HepG2 (cell line): Measurements from ENCODE around the gene UAP1L1. TPM values are rescaled to one million over a fixed set of nuclear protein-coding genes. Genes with fewer than 3 reads are reported as not detected.

Experiments used
- BRCA1 ChIP-seq: sonication (generic); formaldehyde crosslinking; IDR thresholded peaks from 2 replicates; pipeline ENCODE4 v1.4.0; 2020; ENCODE audit warnings: missing genetic modification reagents
- CEBPG ChIP-seq: IDR thresholded peaks from 2 replicates; pipeline ENCODE4 v1.6.1; 2016
- FOXA1 ChIP-seq, 2 experiments: fragments of 450-650 bp in 1 of 2; sonication (generic) in 1 of 2; formaldehyde crosslinking in 1 of 2; IDR thresholded peaks; 2 replicates each; pipeline versions ENCODE4 v1.4.0 to v1.6.1; 2016 to 2020; ENCODE audit warnings: missing genetic modification reagents in 1 of 2
- GPN1 ChIP-seq: sonication (generic); formaldehyde crosslinking; IDR thresholded peaks from 2 replicates; pipeline ENCODE4 v1.5.1; 2020; ENCODE audit warnings: missing genetic modification reagents, borderline replicate concordance
- HNRNPK ChIP-seq: fragments of 200-400 bp; formaldehyde crosslinking; IDR thresholded peaks from 2 replicates; pipeline ENCODE4 v1.6.1; 2018; ENCODE audit warnings: low read length, low read depth, moderate library complexity, mild to moderate bottlenecking; ENCODE audit not compliant: poor library complexity, severe bottlenecking
- KDM2A ChIP-seq: sonication (generic); formaldehyde crosslinking; IDR thresholded peaks from 2 replicates; pipeline ENCODE4 v1.4.0; 2020; ENCODE audit warnings: low read depth, missing genetic modification reagents, borderline replicate concordance
- LCORL ChIP-seq, 2 experiments: fragments of 450-650 bp in 1 of 2; sonication (generic) in 1 of 2; formaldehyde crosslinking in 1 of 2; IDR thresholded peaks; 2 replicates each; pipeline versions ENCODE4 v1.5.0 to v1.6.1; 2017 to 2020; ENCODE audit warnings: antibody characterized with exemption in 1 of 2, missing genetic modification reagents in 1 of 2
- MAF1 ChIP-seq: sonication (generic); formaldehyde crosslinking; IDR thresholded peaks from 2 replicates; pipeline ENCODE4 v1.5.0; 2020; ENCODE audit warnings: missing genetic modification reagents, borderline replicate concordance
- MATR3 ChIP-seq: sonication (generic); formaldehyde crosslinking; IDR thresholded peaks from 2 replicates; pipeline ENCODE4 v1.4.0; 2020; ENCODE audit warnings: missing genetic modification reagents
- MZF1 ChIP-seq: sonication (generic); formaldehyde crosslinking; IDR thresholded peaks from 2 replicates; pipeline ENCODE4 v1.8.1; 2023; ENCODE audit warnings: mild to moderate bottlenecking, missing genetic modification reagents, borderline replicate concordance
- NR1H2 ChIP-seq: sonication (generic); formaldehyde crosslinking; IDR thresholded peaks from 2 replicates; pipeline ENCODE4 v1.8.1; 2022; ENCODE audit warnings: low read depth, missing genetic modification reagents, borderline replicate concordance
- RBFOX2 ChIP-seq: fragments of 200-400 bp; formaldehyde crosslinking; IDR thresholded peaks from 2 replicates; pipeline ENCODE4 v1.6.1; 2017; ENCODE audit warnings: low read depth, mild to moderate bottlenecking, low read length
- RELA ChIP-seq: sonication (generic); formaldehyde crosslinking; IDR thresholded peaks from 2 replicates; pipeline ENCODE4 v1.4.0; 2020; ENCODE audit warnings: missing genetic modification reagents
- RORA ChIP-seq: sonication (generic); formaldehyde crosslinking; IDR thresholded peaks from 2 replicates; pipeline ENCODE4 v1.5.0; 2020; ENCODE audit warnings: mild to moderate bottlenecking, missing genetic modification reagents, moderate library complexity
- SNAI1 ChIP-seq: sonication (generic); formaldehyde crosslinking; IDR thresholded peaks from 2 replicates; pipeline ENCODE4 v1.5.0; 2020; ENCODE audit warnings: mild to moderate bottlenecking, missing genetic modification reagents, borderline replicate concordance
- SP140L ChIP-seq: sonication (generic); formaldehyde crosslinking; IDR thresholded peaks from 2 replicates; pipeline ENCODE4 v1.4.0; 2020; ENCODE audit warnings: missing genetic modification reagents, borderline replicate concordance
- TCF12 ChIP-seq, 2 experiments: fragments of 450-650 bp in 1 of 2; sonication (generic) in 1 of 2; formaldehyde crosslinking in 1 of 2; IDR thresholded peaks; 2 replicates each; pipeline versions ENCODE4 v1.6.1 to v1.8.0; 2017 to 2022; ENCODE audit warnings: antibody characterized with exemption in 1 of 2, mild to moderate bottlenecking in 1 of 2, missing genetic modification reagents in 1 of 2, moderate library complexity in 1 of 2
- ZBTB38 ChIP-seq: sonication (generic); formaldehyde crosslinking; IDR thresholded peaks from 2 replicates; pipeline ENCODE4 v1.5.1; 2020; ENCODE audit warnings: mild to moderate bottlenecking, missing genetic modification reagents
- ZBTB7A ChIP-seq: sonication (generic); formaldehyde crosslinking; IDR thresholded peaks from 2 replicates; pipeline ENCODE4 v1.8.0; 2022; ENCODE audit warnings: mild to moderate bottlenecking, missing genetic modification reagents
- ZEB1 ChIP-seq: IDR thresholded peaks from 2 replicates; pipeline ENCODE4 v1.6.1; 2012; ENCODE audit warnings: mild to moderate bottlenecking, low read depth, inconsistent platforms; ENCODE audit not compliant: insufficient replicate concordance
- ZNF253 ChIP-seq: sonication (generic); formaldehyde crosslinking; IDR thresholded peaks from 2 replicates; pipeline ENCODE4 v1.8.0; 2022; ENCODE audit warnings: mild to moderate bottlenecking, missing genetic modification reagents, borderline replicate concordance
- ZNF598 ChIP-seq: sonication (generic); formaldehyde crosslinking; IDR thresholded peaks from 2 replicates; pipeline ENCODE4 v1.5.1; 2020; ENCODE audit warnings: mild to moderate bottlenecking, missing genetic modification reagents, borderline replicate concordance
- ZNF614 ChIP-seq: IDR thresholded peaks from 2 replicates; pipeline ENCODE4 v1.6.1; 2018; ENCODE audit warnings: missing biosample characterization, missing genetic modification reagents, inconsistent platforms, borderline replicate concordance
- ZNF788 ChIP-seq: sonication (generic); formaldehyde crosslinking; IDR thresholded peaks from 2 replicates; pipeline ENCODE4 v1.5.0; 2020; ENCODE audit warnings: mild to moderate bottlenecking, missing genetic modification reagents, borderline replicate concordance
- polyA plus RNA-seq, 8 experiments: library from polyadenylated mRNA; depleted of rRNA in 3 of 8; stranded (reverse) in 7 of 8; unstranded in 1 of 8; fragments of >200 nt; fragmentation: Illumina TruSeq in 4 of 8; extraction: Trizol in 4 of 8; gene quantifications; 2 replicates each; pipeline versions ENCODE4 v1.2.1 to v1.2.3, GENCODE V29; 2011 to 2016; ENCODE audit warnings: low read depth in 4 of 8, missing spikeins in 1 of 8, mixed read lengths in 1 of 8; ENCODE audit not compliant: insufficient read depth in 1 of 8
- total RNA-seq, 5 experiments: library from RNA; depleted of rRNA; stranded (reverse); fragments of >200 nt; fragmentation: Illumina TruSeq; extraction: Trizol; gene quantifications; 2 replicates each; pipeline ENCODE4 v1.2.3, GENCODE V29; 2016; ENCODE audit warnings: low read depth in 1 of 5
- TF ChIP-seq, protein P1 (sequence below): sonication (generic); formaldehyde crosslinking; IDR thresholded peaks from 2 replicates; pipeline ENCODE4 v1.4.0; 2020; ENCODE audit warnings: missing genetic modification reagents, mild to moderate bottlenecking, borderline replicate concordance
- TF ChIP-seq, protein P2 (sequence below): IDR thresholded peaks from 2 replicates; pipeline ENCODE4 v1.6.1; 2016; ENCODE audit warnings: mild to moderate bottlenecking, missing biosample characterization, missing genetic modification reagents

The UAP1L1 gene
- total and polyA plus RNA-seq, 2 of the 13 experiments (the other 11 are each of a cell fraction or from before 2014, with no cell fraction given), result 5.4 to 6.4 TPM

DNA sequence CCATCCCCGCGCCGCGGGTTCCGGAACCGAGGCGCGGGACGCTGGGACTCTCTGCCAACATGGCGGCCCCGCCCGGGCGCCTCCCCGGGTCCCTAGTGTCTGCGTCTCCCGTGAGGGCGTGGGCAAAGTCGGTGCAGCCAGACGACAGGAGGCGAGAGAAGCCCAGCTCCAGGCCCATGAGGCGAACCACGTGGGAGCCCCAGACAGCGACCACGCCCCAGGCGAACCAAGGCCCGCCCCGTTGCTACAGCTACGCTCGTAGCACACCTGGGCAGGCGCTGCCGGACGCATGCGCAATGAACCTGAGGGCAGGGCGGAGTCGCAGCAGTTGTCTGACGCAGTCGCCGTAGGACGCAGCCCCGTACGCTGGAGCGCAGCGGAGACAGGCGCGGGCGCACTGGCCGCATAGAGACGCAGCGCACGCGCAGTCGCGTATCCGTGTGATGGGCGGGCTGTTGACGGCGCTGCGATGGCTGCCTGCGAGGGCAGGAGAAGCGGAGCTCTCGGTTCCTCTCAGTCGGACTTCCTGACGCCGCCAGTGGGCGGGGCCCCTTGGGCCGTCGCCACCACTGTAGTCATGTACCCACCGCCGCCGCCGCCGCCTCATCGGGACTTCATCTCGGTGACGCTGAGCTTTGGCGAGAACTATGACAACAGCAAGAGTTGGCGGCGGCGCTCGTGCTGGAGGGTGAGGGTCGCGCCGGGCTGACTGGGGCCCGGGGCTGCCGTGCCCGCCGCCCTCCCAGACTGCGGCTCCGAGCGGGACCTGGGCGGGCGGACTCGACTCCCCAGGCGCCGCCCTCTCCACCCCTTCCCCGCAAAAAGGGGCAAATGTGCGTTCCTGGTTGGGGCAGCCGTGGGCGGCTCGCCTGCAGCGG, 9.5 kb downstream of the UAP1L1 start, which contains the start of gene MAN1B1 (continued):
- TF ChIP-seq RELA (0 out of 2 replicates have a peak, but pooled peaks have one; percentile 22), SNAI1 (CRISPR knock-in tag) (0 out of 2 replicates have a peak, but pooled peaks have one; percentile 54), ZNF253 (no peak), MZF1 (CRISPR knock-in tag) (no peak), TCF12 (IDR thresholded peaks at IDR 0.05) (no peak), TCF12 (CRISPR knock-in tag; IDR thresholded peaks at IDR 0.05) (0 out of 2 replicates have a peak, but pooled peaks have one; percentile 12), RORA (no peak), NR1H2 (CRISPR knock-in tag) (no peak; the same call in 1 of the 2 replicates), ZNF788 (CRISPR knock-in tag) (peak; percentile 47; the same call in 1 of the 2 replicates), BRCA1 (peak; percentile 70; the same call in 1 of the 2 replicates), MAF1 (CRISPR knock-in tag) (peak; percentile 73; the same call in 1 of the 2 replicates), ZNF614 (CRISPR knock-in tag) (peak; percentile 51; the same call in 1 of the 2 replicates), ZEB1 (no peak), MATR3 (no peak), RBFOX2 (peak; percentile 97), GPN1 (CRISPR knock-in tag) (no peak), CEBPG (CRISPR knock-in tag) (peak; percentile 10; the same call in 1 of the 2 replicates), HNRNPK (no peak), ZNF598 (CRISPR knock-in tag) (0 out of 2 replicates have a peak, but pooled peaks have one; percentile 12), ZBTB38 (CRISPR knock-in tag) (no peak; the same call in 1 of the 2 replicates), LCORL (IDR thresholded peaks at IDR 0.05) (no peak), LCORL (CRISPR knock-in tag; IDR thresholded peaks at IDR 0.05) (peak; percentile 59), SP140L (no peak), ZBTB7A (CRISPR knock-in tag) (0 out of 2 replicates have a peak, but pooled peaks have one; percentile 65), KDM2A (CRISPR knock-in tag) (peak; percentile 72), FOXA1 (IDR thresholded peaks at IDR 0.05) (no peak), FOXA1 (CRISPR knock-in tag; IDR thresholded peaks at IDR 0.05) (peak; percentile 82)
- TF ChIP-seq, protein P1, sequence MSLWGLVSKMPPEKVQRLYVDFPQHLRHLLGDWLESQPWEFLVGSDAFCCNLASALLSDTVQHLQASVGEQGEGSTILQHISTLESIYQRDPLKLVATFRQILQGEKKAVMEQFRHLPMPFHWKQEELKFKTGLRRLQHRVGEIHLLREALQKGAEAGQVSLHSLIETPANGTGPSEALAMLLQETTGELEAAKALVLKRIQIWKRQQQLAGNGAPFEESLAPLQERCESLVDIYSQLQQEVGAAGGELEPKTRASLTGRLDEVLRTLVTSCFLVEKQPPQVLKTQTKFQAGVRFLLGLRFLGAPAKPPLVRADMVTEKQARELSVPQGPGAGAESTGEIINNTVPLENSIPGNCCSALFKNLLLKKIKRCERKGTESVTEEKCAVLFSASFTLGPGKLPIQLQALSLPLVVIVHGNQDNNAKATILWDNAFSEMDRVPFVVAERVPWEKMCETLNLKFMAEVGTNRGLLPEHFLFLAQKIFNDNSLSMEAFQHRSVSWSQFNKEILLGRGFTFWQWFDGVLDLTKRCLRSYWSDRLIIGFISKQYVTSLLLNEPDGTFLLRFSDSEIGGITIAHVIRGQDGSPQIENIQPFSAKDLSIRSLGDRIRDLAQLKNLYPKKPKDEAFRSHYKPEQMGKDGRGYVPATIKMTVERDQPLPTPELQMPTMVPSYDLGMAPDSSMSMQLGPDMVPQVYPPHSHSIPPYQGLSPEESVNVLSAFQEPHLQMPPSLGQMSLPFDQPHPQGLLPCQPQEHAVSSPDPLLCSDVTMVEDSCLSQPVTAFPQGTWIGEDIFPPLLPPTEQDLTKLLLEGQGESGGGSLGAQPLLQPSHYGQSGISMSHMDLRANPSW (CRISPR knock-in tag), result peak; percentile 52; the same call in 1 of the 2 replicates
- TF ChIP-seq, protein P2, sequence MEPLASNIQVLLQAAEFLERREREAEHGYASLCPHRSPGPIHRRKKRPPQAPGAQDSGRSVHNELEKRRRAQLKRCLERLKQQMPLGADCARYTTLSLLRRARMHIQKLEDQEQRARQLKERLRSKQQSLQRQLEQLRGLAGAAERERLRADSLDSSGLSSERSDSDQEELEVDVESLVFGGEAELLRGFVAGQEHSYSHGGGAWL (CRISPR knock-in tag), result peak; percentile 93; the same call in 1 of the 2 replicates
